HEK293T (cell line): ENCODE measurements around the gene SLC2A14.
"Not testable (repeated sequence)": the region's sequence is repeated elsewhere in the genome, so short reads cannot be mapped to it uniquely, and the experiment has no call there.

Experiments
- CTCF ChIA-PET: fragments of 350-600 bp; formaldehyde crosslinking; extraction: SDS; loops from one replicate; lab custom pipeline; 2021; ENCODE audit warnings: antibody characterized with exemption, inconsistent platforms; lab: Yijun Ruan, JAX
- POLR2A ChIA-PET: fragments of 350-600 bp; formaldehyde crosslinking; extraction: SDS; loops from one replicate; lab custom pipeline; 2020; ENCODE audit warnings: antibody characterized with exemption, inconsistent platforms; lab: Yijun Ruan, JAX
- DNase-seq: peaks from one replicate; pipeline ENCODE4 v3.0.0; 2012; ENCODE audit warnings: mixed read lengths; ENCODE audit errors: extremely low spot score
- ARNT ChIP-seq: fragments of 450-650 bp; IDR thresholded peaks from 2 replicates; pipeline ENCODE4 v1.6.1; 2017; ENCODE audit warnings: mild to moderate bottlenecking
- BHLHE40 ChIP-seq: fragments of 450-650 bp; IDR thresholded peaks from 2 replicates; pipeline ENCODE4 v1.6.1; 2016; ENCODE audit warnings: mild to moderate bottlenecking, moderate library complexity, borderline replicate concordance
- CTBP1 ChIP-seq: fragments of 450-650 bp; IDR thresholded peaks from 2 replicates; pipeline ENCODE4 v1.6.1; 2016; ENCODE audit warnings: borderline replicate concordance
- ELF4 ChIP-seq: fragments of 450-650 bp; IDR thresholded peaks from 2 replicates; pipeline ENCODE4 v1.6.1; 2017; ENCODE audit warnings: antibody characterized with exemption
- FOXA1 ChIP-seq: fragments of 450-650 bp; IDR thresholded peaks from 2 replicates; pipeline ENCODE4 v1.6.1; 2016; ENCODE audit warnings: mild to moderate bottlenecking
- FOXK2 ChIP-seq: fragments of 450-650 bp; IDR thresholded peaks from 2 replicates; pipeline ENCODE4 v1.6.1; 2016; ENCODE audit warnings: mild to moderate bottlenecking
- FOXM1 ChIP-seq: fragments of 450-650 bp; IDR thresholded peaks from 2 replicates; pipeline ENCODE4 v1.6.1; 2017; ENCODE audit warnings: mild to moderate bottlenecking, borderline replicate concordance
- HDGF ChIP-seq: fragments of 450-650 bp; IDR thresholded peaks from 2 replicates; pipeline ENCODE4 v1.6.1; 2017; ENCODE audit warnings: antibody characterized with exemption, borderline replicate concordance
- L3MBTL2 ChIP-seq: fragments of 450-650 bp; conservative IDR thresholded peaks from 2 replicates; pipeline ENCODE4 v1.6.1; 2016; ENCODE audit warnings: mild to moderate bottlenecking
- LEF1 ChIP-seq: fragments of 450-650 bp; IDR thresholded peaks from 2 replicates; pipeline ENCODE4 v1.6.1; 2017; ENCODE audit warnings: mild to moderate bottlenecking, borderline replicate concordance
- NFRKB ChIP-seq: fragments of 450-650 bp; IDR thresholded peaks from 2 replicates; pipeline ENCODE4 v1.6.1; 2016; ENCODE audit warnings: mild to moderate bottlenecking, moderate library complexity
- SP1 ChIP-seq: fragments of 450-650 bp; IDR thresholded peaks from 2 replicates; pipeline ENCODE4 v1.6.1; 2017
- SUZ12 ChIP-seq: fragments of 450-650 bp; IDR thresholded peaks from 2 replicates; pipeline ENCODE4 v1.6.1; 2016; ENCODE audit warnings: mild to moderate bottlenecking
- TARDBP ChIP-seq: fragments of 450-650 bp; IDR thresholded peaks from 2 replicates; pipeline ENCODE4 v1.6.1; 2016
- ZNF384 ChIP-seq: fragments of 450-650 bp; IDR thresholded peaks from 2 replicates; pipeline ENCODE4 v1.6.1; 2016
- TF ChIP-seq, protein P1 (sequence below): fragments of 450-650 bp; IDR thresholded peaks from 2 replicates; pipeline ENCODE4 v1.6.1; 2016

Gene SLC2A14

DNA sequence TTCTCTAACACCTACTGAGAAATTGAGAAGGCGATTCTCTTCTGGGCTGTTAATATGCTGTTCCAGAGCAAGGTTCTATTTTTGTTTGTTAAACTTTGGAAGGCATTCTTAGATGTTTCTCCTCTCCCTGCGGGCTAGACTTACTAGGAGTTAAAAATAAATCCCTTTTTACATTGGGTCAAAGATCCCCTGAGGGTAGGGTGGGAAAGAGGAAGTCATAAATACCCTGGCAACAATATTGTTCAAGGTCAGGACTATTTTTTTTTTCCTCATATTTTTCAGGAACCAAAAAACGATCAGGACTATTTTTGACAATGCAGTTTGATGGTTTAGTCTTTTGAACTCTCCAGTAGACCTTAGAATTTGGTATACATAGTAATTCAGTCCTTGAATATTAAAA is 12.0 kb upstream of the SLC2A14 start:
- ChIA-PET POLR2A (no interaction called here), CTCF (interaction anchor here (0.6 to 1.0 kb wide), 2 partner anchors 18 to 23 kb away, joined by 3 read pairs; no protein-coding TSS in a partner anchor)
- no peak for DNase-seq
- TF ChIP-seq BHLHE40: no peak
- no peak for TF ChIP-seq ARNT
- TF ChIP-seq, protein P1, sequence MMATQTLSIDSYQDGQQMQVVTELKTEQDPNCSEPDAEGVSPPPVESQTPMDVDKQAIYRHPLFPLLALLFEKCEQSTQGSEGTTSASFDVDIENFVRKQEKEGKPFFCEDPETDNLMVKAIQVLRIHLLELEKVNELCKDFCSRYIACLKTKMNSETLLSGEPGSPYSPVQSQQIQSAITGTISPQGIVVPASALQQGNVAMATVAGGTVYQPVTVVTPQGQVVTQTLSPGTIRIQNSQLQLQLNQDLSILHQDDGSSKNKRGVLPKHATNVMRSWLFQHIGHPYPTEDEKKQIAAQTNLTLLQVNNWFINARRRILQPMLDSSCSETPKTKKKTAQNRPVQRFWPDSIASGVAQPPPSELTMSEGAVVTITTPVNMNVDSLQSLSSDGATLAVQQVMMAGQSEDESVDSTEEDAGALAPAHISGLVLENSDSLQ: no peak
- TF ChIP-seq FOXA1: no peak
- TF ChIP-seq ELF4: no peak
- no peak for TF ChIP-seq L3MBTL2

DNA sequence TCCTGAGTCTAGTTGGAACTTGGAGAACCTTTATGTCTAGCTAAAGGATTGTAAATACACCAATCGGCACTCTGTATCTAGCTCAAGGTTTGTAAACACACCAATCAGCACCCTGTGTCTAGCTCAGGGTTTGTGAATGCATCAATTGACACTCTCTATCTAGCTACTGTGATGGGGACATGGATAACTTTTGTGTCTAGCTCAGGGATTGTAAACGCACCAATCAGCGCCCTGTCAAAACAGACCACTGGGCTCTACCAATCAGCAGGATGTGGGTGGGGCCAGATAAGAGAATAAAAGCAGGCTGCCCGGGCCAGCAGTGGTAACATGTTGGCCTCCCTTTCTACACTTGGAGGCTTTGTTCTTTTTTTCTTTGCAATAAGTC is 9.0 kb upstream of the SLC2A14 start:
- not testable (repeated sequence) for DNase-seq
- POLR2A ChIA-PET: interaction anchor here (0.6 kb wide), 1 partner anchor 100 kb away, joined by 3 read pairs; no protein-coding TSS in a partner anchor
- CTCF ChIA-PET: interaction anchor here (0.5 kb wide), 1 partner anchor 13 kb away, joined by 3 read pairs; no protein-coding TSS in a partner anchor

DNA sequence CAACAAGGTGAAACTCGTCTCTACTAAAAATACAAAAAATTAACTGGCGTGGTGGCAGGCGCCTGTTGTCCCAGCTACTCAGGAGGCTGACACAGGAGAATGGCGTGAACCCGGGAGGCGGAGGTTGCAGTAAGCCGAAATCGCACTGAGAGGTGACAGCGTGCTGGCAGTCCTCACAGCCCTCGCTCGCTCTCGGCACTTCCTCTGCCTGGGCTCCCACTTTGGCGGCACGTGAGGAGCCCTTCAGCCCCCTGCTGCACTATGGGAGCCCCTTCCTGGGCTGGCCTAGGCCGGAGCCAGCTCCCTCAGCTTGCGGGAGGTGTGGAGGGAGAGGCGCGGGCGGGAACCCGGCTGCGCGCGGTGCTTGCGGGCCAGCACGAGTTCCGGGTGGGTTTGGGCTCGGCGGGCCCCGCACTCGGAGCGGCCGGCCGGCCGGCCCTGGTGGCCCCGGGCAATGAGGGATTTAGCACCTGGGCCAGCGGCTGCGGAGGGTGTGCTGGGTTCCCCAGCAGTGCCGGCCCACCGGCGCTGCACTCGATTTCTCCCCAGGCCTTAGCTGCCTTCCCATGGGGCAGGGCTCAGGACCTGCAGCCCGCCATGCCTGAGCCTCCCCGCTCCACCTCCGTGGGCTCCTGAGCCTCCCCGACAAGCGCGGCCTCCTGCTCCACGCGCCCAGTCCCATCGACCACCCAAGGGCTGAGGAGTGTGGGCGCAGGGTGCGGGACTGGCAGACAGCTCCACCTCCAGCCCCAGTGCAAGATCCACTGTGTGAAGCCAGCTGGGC is 8.4 kb upstream of the SLC2A14 start:
- POLR2A ChIA-PET: interaction anchor here (0.6 kb wide), 1 partner anchor 101 kb away, joined by 3 read pairs; no protein-coding TSS in a partner anchor
- CTCF ChIA-PET: interaction anchor here (0.5 kb wide), 1 partner anchor 13 kb away, joined by 3 read pairs; no protein-coding TSS in a partner anchor
- DNase-seq: not testable (repeated sequence)

DNA sequence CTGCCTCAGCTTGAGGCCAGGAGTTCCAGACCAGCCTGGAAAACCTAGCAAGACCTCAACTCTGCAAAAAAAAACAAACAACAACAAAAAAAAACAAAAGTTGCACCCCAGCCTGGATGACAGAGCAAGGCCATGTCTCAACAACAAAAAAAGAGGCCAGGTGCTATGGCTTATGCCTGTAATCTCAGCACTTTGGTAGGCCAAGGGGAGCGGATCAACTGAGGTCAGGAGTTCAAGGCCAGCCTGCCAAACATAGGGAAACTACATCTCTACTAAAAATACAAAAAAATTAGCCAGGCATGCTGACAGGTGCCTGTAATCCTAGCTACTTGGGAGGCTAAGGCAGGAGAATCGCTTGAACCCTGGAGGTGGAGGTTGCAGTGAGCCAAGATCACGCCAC is 6.5 kb upstream of the SLC2A14 start:
- TF ChIP-seq ARNT (no peak), FOXM1 (no peak), BHLHE40 (no peak), SP1 (no peak), LEF1 (no peak), ZNF384 (no peak), FOXK2 (no peak), CTBP1 (no peak)
- TF ChIP-seq, protein P1: no peak
- no peak for DNase-seq
- POLR2A ChIA-PET: no interaction called here
- CTCF ChIA-PET: no interaction called here

DNA sequence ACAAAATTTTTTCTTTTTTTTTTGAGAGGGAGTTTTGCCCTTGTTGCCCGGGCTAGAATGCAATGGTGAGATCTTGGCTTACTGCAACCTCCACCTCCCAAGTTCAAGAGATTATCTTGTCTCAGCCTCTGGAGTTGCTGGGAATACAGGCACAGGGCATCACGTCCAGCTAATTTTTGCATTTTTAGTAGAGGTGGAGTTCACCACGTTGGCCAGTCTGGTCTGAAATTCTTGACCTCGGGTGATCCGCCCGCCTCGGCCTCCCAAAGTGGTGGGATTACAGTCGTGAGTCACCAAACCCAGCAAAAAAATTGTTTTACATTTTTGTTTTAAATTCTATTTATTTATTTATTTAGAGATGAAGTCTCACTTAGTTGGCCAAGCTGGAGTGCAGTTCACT is 4.7 kb upstream of the SLC2A14 start:
- no peak for TF ChIP-seq NFRKB
- no peak for TF ChIP-seq FOXM1
- TF ChIP-seq LEF1: no peak
- TF ChIP-seq ZNF384: no peak
- no peak for TF ChIP-seq ELF4
- TF ChIP-seq, protein P1: no peak
- no peak for TF ChIP-seq FOXA1
- TF ChIP-seq ARNT: no peak
- ChIA-PET POLR2A (no interaction called here), CTCF (interaction anchor here (0.6 kb wide), 1 partner anchor 8 kb away, joined by 3 read pairs; no protein-coding TSS in a partner anchor)
- DNase-seq: no peak

DNA sequence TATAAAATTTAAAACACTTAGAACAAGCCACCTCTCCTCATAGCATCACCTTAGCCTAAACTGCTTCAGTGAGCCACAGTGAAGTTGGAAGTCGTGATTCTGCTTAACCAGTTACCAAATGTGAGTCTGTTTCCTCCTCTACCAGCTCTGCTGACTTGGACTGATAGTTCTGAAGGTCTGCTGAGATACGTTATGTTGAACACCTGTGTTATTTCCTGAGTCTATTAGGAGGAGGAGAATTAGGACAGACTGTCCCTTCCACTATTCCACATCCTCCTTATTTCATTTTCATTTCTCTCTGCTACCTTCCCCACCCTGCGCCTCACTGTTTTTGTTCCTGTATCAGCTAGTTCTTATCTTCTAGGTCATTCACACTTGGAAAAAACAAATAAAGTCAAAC is 2.4 kb downstream of the SLC2A14 start:
- DNase-seq: no peak
- TF ChIP-seq BHLHE40 (no peak), ARNT (no peak), FOXM1 (no peak), ELF4 (no peak), FOXK2 (no peak), SUZ12 (no peak), ZNF384 (no peak), NFRKB (no peak), HDGF (no peak), SP1 (no peak), LEF1 (no peak), L3MBTL2 (no peak), TARDBP (no peak), CTBP1 (no peak), FOXA1 (no peak)
- TF ChIP-seq, protein P1: no peak
- POLR2A ChIA-PET: no interaction called here
- CTCF ChIA-PET: no interaction called here

DNA sequence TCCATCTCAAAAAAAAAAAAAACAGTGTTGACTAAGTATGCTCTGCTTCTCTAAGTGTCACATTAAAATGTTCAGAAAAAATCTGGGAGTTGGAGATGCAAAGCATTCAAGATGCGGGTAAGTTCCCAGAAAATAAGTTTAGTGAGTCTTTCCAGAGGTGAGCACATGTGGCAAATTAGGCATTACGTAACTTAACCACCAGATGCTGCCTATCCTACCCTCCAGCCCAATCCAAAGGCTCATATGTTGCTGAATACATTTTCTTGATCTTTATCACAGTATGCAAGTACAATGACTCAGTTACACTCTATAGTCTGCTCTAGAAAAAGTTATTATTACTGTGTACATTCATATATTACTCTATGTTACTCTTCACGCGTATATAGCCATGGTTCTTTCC is 3.6 kb downstream of the SLC2A14 start:
- ChIA-PET CTCF (no interaction called here), POLR2A (no interaction called here)
- no peak for DNase-seq
- TF ChIP-seq FOXM1: no peak
- TF ChIP-seq SP1: no peak
- TF ChIP-seq L3MBTL2: no peak
- no peak for TF ChIP-seq BHLHE40
- no peak for TF ChIP-seq FOXK2
- TF ChIP-seq ARNT: no peak
- TF ChIP-seq, protein P1: no peak
- no peak for TF ChIP-seq ZNF384
- no peak for TF ChIP-seq HDGF
- TF ChIP-seq CTBP1: no peak
- TF ChIP-seq FOXA1: no peak
- TF ChIP-seq SUZ12: no peak
- no peak for TF ChIP-seq NFRKB
- TF ChIP-seq ELF4: no peak
- no peak for TF ChIP-seq LEF1
- no peak for TF ChIP-seq TARDBP
